GM18519 (cell line): ENCODE data around the gene CAT.

Experiments used
- ATAC-seq: cut with Tn5 transposase; IDR thresholded peaks from one replicate; pipeline ENCODE4 v1.9.1; 2021; ENCODE audit warnings: mild to moderate bottlenecking, moderate library complexity; ENCODE audit not compliant: unreplicated experiment, low FRiP score

Gene CAT

GRCh38 chr11:34457607-34458006 is 18.9 kb downstream of the CAT start:
- ATAC-seq = no peak

- no peak for ATAC-seq
Observed at GRCh38 chr11:34458525-34458924, 19.8 kb downstream of the CAT start.

- ATAC-seq = no peak
Observed at GRCh38 chr11:34459507-34460162, 20.9 kb downstream of the CAT start.

GRCh38 chr11:34460278-34460677 is 21.5 kb downstream of the CAT start:
- no peak for ATAC-seq

- ATAC-seq = no peak
Observed at GRCh38 chr11:34461215-34461614, 22.5 kb downstream of the CAT start.

GRCh38 chr11:34464591-34465051 is 25.9 kb downstream of the CAT start:
- no peak for ATAC-seq

- no peak for ATAC-seq
Observed at GRCh38 chr11:34466802-34467488, 28.2 kb downstream of the CAT start.

- no peak for ATAC-seq
Observed at GRCh38 chr11:34468209-34468841, 29.6 kb downstream of the CAT start.

GRCh38 chr11:34473603-34474169 is 35.0 kb downstream of the CAT start:
- ATAC-seq = no peak

GRCh38 chr11:34475656-34476055 is 36.9 kb downstream of the CAT start:
- ATAC-seq = no peak

- no peak for ATAC-seq
Observed at GRCh38 chr11:34476849-34477248, 38.1 kb downstream of the CAT start.

- no peak for ATAC-seq
Observed at GRCh38 chr11:34478845-34479663, 40.3 kb downstream of the CAT start.

GRCh38 chr11:34480314-34480713 is 41.6 kb downstream of the CAT start:
- no peak for ATAC-seq

- ATAC-seq = no peak
Observed at GRCh38 chr11:34481307-34481706, 42.6 kb downstream of the CAT start.

- ATAC-seq = no peak
Observed at GRCh38 chr11:34483106-34483874, 44.6 kb downstream of the CAT start.

GRCh38 chr11:34487430-34487829 is 48.7 kb downstream of the CAT start:
- ATAC-seq = no peak

- ATAC-seq = no peak
Observed at GRCh38 chr11:34488855-34489557, 50.3 kb downstream of the CAT start.

- no peak for ATAC-seq
Observed at GRCh38 chr11:34490304-34490703, 51.6 kb downstream of the CAT start.

GRCh38 chr11:34492806-34493414 is 54.2 kb downstream of the CAT start:
- ATAC-seq = no peak
